ENCODE measurements around the gene FAHD2A.

- TF ChIP-seq POLR2A (IDR thresholded peaks at IDR 0.05) (no peak), CTCF (IDR thresholded peaks at IDR 0.05) (no peak)
Measured at GRCh38 chr2:95388091-95388692, 14.3 kb upstream of the FAHD2A start.

Measured in Peyer's patch (tissue), 4 donors.